H9 (cell line): ENCODE data around the gene DNASE1L2. TPM values are rescaled to one million over a fixed set of nuclear protein-coding genes. Genes with fewer than 3 reads are reported as not detected.

Experiments used
- DNase-seq: peaks from one replicate; pipeline ENCODE4 v3.0.0-alpha.2; 2017
- H2AFZ ChIP-seq: one replicate; pipeline ENCODE4 v1.6.1; 2013; ENCODE audit warnings: mild to moderate bottlenecking, low read length, control low read depth, moderate library complexity
- H2AK5ac ChIP-seq: 2 replicates; pipeline ENCODE4 v1.6.1; 2013; ENCODE audit warnings: low read length, control low read depth, mixed read lengths; ENCODE audit not compliant: insufficient read length
- H2BK120ac ChIP-seq: one replicate; pipeline ENCODE4 v1.6.1; 2013; ENCODE audit warnings: low read depth, mild to moderate bottlenecking, low read length, control low read depth, inconsistent platforms; ENCODE audit not compliant: poor library complexity, severe bottlenecking
- H2BK12ac ChIP-seq: 2 replicates; pipeline ENCODE4 v1.6.1; 2013; ENCODE audit warnings: low read length, control low read depth, mixed read lengths, low read depth; ENCODE audit not compliant: insufficient read length
- H2BK15ac ChIP-seq: 2 replicates; pipeline ENCODE4 v1.6.1; 2013; ENCODE audit warnings: low read depth, low read length, control low read depth
- H2BK20ac ChIP-seq: one replicate; pipeline ENCODE4 v1.6.1; 2013; ENCODE audit warnings: low read depth, mild to moderate bottlenecking, low read length, control low read depth, inconsistent platforms; ENCODE audit not compliant: poor library complexity, severe bottlenecking
- H2BK5ac ChIP-seq: 2 replicates; pipeline ENCODE4 v1.6.1; 2013; ENCODE audit warnings: low read length, control low read depth, mixed read lengths; ENCODE audit not compliant: insufficient read length
- H3K14ac ChIP-seq: 2 replicates; pipeline ENCODE4 v1.6.1; 2013; ENCODE audit warnings: low read length, control low read depth; ENCODE audit not compliant: insufficient read depth
- H3K18ac ChIP-seq: 2 replicates; pipeline ENCODE4 v1.6.1; 2013; ENCODE audit warnings: low read depth, mild to moderate bottlenecking, mixed read lengths, low read length, control low read depth; ENCODE audit not compliant: insufficient read length
- H3K23ac ChIP-seq: 2 replicates; pipeline ENCODE4 v1.6.1; 2013; ENCODE audit warnings: low read length, control low read depth, mixed read lengths, low read depth; ENCODE audit not compliant: insufficient read length
- H3K23me2 ChIP-seq: 2 replicates; pipeline ENCODE4 v1.6.1; 2013; ENCODE audit warnings: low read depth, mild to moderate bottlenecking, mixed read lengths, low read length, control low read depth; ENCODE audit not compliant: insufficient read length, poor library complexity, severe bottlenecking
- H3K27ac ChIP-seq: 2 replicates; pipeline ENCODE4 v1.5.1; 2013; ENCODE audit warnings: low read length, control low read depth, mixed read lengths, low read depth; ENCODE audit not compliant: insufficient read length
- H3K27me3 ChIP-seq: 2 replicates; pipeline ENCODE4 v1.6.1; 2013; ENCODE audit warnings: low read length, control low read depth, inconsistent platforms; ENCODE audit not compliant: insufficient read depth
- H3K4ac ChIP-seq: 2 replicates; pipeline ENCODE4 v1.6.1; 2013; ENCODE audit warnings: low read depth, mild to moderate bottlenecking, control low read depth, inconsistent platforms, low read length, moderate library complexity
- H3K4me1 ChIP-seq: 2 replicates; pipeline ENCODE4 v1.6.1; 2013; ENCODE audit warnings: low read length, control low read depth, inconsistent platforms; ENCODE audit not compliant: insufficient read depth
- H3K4me2 ChIP-seq: 2 replicates; pipeline ENCODE4 v1.6.1; 2013; ENCODE audit warnings: low read length, control low read depth, mixed read lengths; ENCODE audit not compliant: insufficient read length, insufficient read depth
- H3K56ac ChIP-seq: 2 replicates; pipeline ENCODE4 v1.6.1; 2013; ENCODE audit warnings: low read depth, mild to moderate bottlenecking, mixed read lengths, low read length, control low read depth; ENCODE audit not compliant: insufficient read length
- H3K79me1 ChIP-seq: 2 replicates; pipeline ENCODE4 v1.6.1; 2013; ENCODE audit warnings: low read depth, mild to moderate bottlenecking, moderate library complexity, low read length, control low read depth, inconsistent platforms; ENCODE audit not compliant: insufficient read depth, poor library complexity, severe bottlenecking
- H3K79me2 ChIP-seq: 2 replicates; pipeline ENCODE4 v1.6.1; 2013; ENCODE audit warnings: low read length, control low read depth, inconsistent platforms; ENCODE audit not compliant: insufficient read depth
- H3K9ac ChIP-seq: 2 replicates; pipeline ENCODE4 v1.6.1; 2013; ENCODE audit warnings: low read length, control low read depth, mixed read lengths; ENCODE audit not compliant: insufficient read length; ENCODE audit errors: extremely low read depth
- H3K9me3 ChIP-seq: one replicate; pipeline ENCODE4 v1.6.1; 2013; ENCODE audit warnings: low read depth, low read length, inconsistent platforms; ENCODE audit not compliant: control insufficient read depth
- H3T11ph ChIP-seq: one replicate; pipeline ENCODE4 v1.6.1; 2013; ENCODE audit warnings: mild to moderate bottlenecking, low read length, control low read depth, inconsistent platforms
- H4K20me1 ChIP-seq: one replicate; pipeline ENCODE4 v1.6.1; 2013; ENCODE audit not compliant: control insufficient read depth, insufficient read length, insufficient read depth
- H4K5ac ChIP-seq: 2 replicates; pipeline ENCODE4 v1.6.1; 2013; ENCODE audit warnings: low read depth, mild to moderate bottlenecking, mixed read lengths, low read length, control low read depth; ENCODE audit not compliant: insufficient read length
- H4K8ac ChIP-seq: replicated peaks from 2 replicates; pipeline ENCODE4 v1.6.1; 2013; ENCODE audit warnings: low read length, control low read depth, mixed read lengths, low read depth; ENCODE audit not compliant: insufficient read length
- H4K91ac ChIP-seq: 2 replicates; pipeline ENCODE4 v1.6.1; 2013; ENCODE audit warnings: low read depth, mild to moderate bottlenecking, moderate library complexity, mixed read lengths, low read length, control low read depth; ENCODE audit not compliant: insufficient read length
- H3K27ac Mint-ChIP-seq, 3 experiments: 2 replicates in 2 of 3; 3 replicates in 1 of 3; pipeline ENCODE4 v1.8.0; 2020 to 2021; ENCODE audit warnings: mixed read lengths in 3 of 3, mild to moderate bottlenecking in 1 of 3, moderate library complexity in 1 of 3
- H3K27me3 Mint-ChIP-seq: 2 replicates; pipeline ENCODE4 v1.8.0; 2021; ENCODE audit warnings: low read depth, mild to moderate bottlenecking, moderate library complexity, mixed read lengths
- H3K36me3 Mint-ChIP-seq, 3 experiments: 2 replicates in 2 of 3; 3 replicates in 1 of 3; pipeline ENCODE4 v1.8.0; 2020 to 2021; ENCODE audit warnings: low read depth in 3 of 3, mixed read lengths in 3 of 3; ENCODE audit not compliant: insufficient read depth in 1 of 3
- H3K4me1 Mint-ChIP-seq, 2 experiments: 2 replicates each; pipeline ENCODE4 v1.8.0; 2020; ENCODE audit warnings: mixed read lengths in 2 of 2
- H3K4me3 Mint-ChIP-seq, 2 experiments: 2 replicates in 1 of 2; 3 replicates in 1 of 2; pipeline ENCODE4 v1.8.0; 2020 to 2021; ENCODE audit warnings: mild to moderate bottlenecking in 2 of 2, mixed read lengths in 2 of 2, moderate library complexity in 1 of 2
- H3K9me3 Mint-ChIP-seq, 2 experiments: 2 replicates in 1 of 2; 3 replicates in 1 of 2; pipeline ENCODE4 v1.8.0; 2020; ENCODE audit warnings: mild to moderate bottlenecking in 2 of 2, mixed read lengths in 2 of 2, moderate library complexity in 1 of 2
- CTCF ChIP-seq: fragments of 200-600 bp; sonication (generic); conservative IDR thresholded peaks from 3 replicates; pipeline ENCODE4 v1.8.0; 2021; ENCODE audit warnings: antibody characterized with exemption, mild to moderate bottlenecking
- WGBS: extraction: QIAGEN DNeasy Blood & Tissue Kit; methylation state at CpG from one replicate; pipeline ENCODE4 v1.1.7; 2013; ENCODE audit warnings: missing lambda C conversion rate, low lambda C conversion rate, mixed read lengths; ENCODE audit not compliant: insufficient read length; ENCODE audit errors: extremely low coverage; 5-methylcytosine and 5-hydroxymethylcytosine counted together
- total RNA-seq: library from RNA; stranded (reverse); gene quantifications from 2 replicates; pipeline ENCODE4 v1.2.1, GENCODE V29; 2021

Gene DNASE1L2
- total RNA-seq, 1 experiment from 2014 or later: 2.5 TPM

GRCh38 chr16:2188395-2188794 is 47.8 kb upstream of the DNASE1L2 start:
- no peak overlapping the region for H4K8ac ChIP-seq
- no peak overlapping the region for H2BK15ac ChIP-seq
- WGBS: no CpG with 5 or more reads among the region's 8 CpGs
- no peak overlapping the region for H3K27ac ChIP-seq
- no peak overlapping the region for H2AK5ac ChIP-seq
- no peak overlapping the region for H2BK20ac ChIP-seq
- H2BK5ac ChIP-seq: no peak overlapping the region
- no peak overlapping the region for H3K4me3 Mint-ChIP-seq
- no peaks in the 10 kb centered on the region; the same call in 1 of the 2 replicates for H3K27me3 Mint-ChIP-seq
- no peaks in the 10 kb centered on the region for H3K9me3 ChIP-seq
- H3K79me2 ChIP-seq: no peaks in the 10 kb centered on the region
- no peak for DNase-seq
- no peaks in the 10 kb centered on the region for H3K23me2 ChIP-seq
- H3K4me1 Mint-ChIP-seq: peaks cover 0 to 2% of the 10 kb centered on the region in 2 experiments; a peak in 1 of 4 replicates
- H3K18ac ChIP-seq: no peak overlapping the region
- H3K27ac Mint-ChIP-seq: no peak overlapping the region; a peak in 1 of 7 replicates
- no peak overlapping the region for H2BK120ac ChIP-seq
- no peak overlapping the region for H2AFZ ChIP-seq
- H3K56ac ChIP-seq: no peak overlapping the region
- H3K9me3 Mint-ChIP-seq: no peaks in the 10 kb centered on the region
- no peaks in the 10 kb centered on the region for H3K27me3 ChIP-seq
- no peak overlapping the region for H3T11ph ChIP-seq
- H4K91ac ChIP-seq: no peak overlapping the region
- no peak overlapping the region for H3K9ac ChIP-seq
- no peak overlapping the region for H4K5ac ChIP-seq
- H4K20me1 ChIP-seq: peaks cover 3% of the 10 kb centered on the region
- H3K4me1 ChIP-seq: no peaks in the 10 kb centered on the region
- no peaks in the 10 kb centered on the region for H3K79me1 ChIP-seq
- H3K4me2 ChIP-seq: no peak overlapping the region
- no peak overlapping the region for H3K14ac ChIP-seq
- H2BK12ac ChIP-seq: no peak overlapping the region
- no peak for TF ChIP-seq CTCF
- H3K23ac ChIP-seq: no peak overlapping the region
- H3K36me3 Mint-ChIP-seq: peaks cover 0 to 4% (median 2%) of the 10 kb centered on the region in 3 experiments; a peak in 3 of 7 replicates
- H3K4ac ChIP-seq: no peak overlapping the region
